HK-2 (cell line): ENCODE data around the gene PLEKHA4.
"Not testable (repeated sequence)": the region's sequence is repeated elsewhere in the genome, so short reads cannot be mapped to it uniquely, and the experiment has no call there.

Experiments
- DNase-seq: peaks from one replicate; pipeline ENCODE4 v3.0.0-alpha.2; 2018; ENCODE audit not compliant: unreplicated experiment

The PLEKHA4 gene, protein sequence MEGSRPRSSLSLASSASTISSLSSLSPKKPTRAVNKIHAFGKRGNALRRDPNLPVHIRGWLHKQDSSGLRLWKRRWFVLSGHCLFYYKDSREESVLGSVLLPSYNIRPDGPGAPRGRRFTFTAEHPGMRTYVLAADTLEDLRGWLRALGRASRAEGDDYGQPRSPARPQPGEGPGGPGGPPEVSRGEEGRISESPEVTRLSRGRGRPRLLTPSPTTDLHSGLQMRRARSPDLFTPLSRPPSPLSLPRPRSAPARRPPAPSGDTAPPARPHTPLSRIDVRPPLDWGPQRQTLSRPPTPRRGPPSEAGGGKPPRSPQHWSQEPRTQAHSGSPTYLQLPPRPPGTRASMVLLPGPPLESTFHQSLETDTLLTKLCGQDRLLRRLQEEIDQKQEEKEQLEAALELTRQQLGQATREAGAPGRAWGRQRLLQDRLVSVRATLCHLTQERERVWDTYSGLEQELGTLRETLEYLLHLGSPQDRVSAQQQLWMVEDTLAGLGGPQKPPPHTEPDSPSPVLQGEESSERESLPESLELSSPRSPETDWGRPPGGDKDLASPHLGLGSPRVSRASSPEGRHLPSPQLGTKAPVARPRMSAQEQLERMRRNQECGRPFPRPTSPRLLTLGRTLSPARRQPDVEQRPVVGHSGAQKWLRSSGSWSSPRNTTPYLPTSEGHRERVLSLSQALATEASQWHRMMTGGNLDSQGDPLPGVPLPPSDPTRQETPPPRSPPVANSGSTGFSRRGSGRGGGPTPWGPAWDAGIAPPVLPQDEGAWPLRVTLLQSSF

DNA sequence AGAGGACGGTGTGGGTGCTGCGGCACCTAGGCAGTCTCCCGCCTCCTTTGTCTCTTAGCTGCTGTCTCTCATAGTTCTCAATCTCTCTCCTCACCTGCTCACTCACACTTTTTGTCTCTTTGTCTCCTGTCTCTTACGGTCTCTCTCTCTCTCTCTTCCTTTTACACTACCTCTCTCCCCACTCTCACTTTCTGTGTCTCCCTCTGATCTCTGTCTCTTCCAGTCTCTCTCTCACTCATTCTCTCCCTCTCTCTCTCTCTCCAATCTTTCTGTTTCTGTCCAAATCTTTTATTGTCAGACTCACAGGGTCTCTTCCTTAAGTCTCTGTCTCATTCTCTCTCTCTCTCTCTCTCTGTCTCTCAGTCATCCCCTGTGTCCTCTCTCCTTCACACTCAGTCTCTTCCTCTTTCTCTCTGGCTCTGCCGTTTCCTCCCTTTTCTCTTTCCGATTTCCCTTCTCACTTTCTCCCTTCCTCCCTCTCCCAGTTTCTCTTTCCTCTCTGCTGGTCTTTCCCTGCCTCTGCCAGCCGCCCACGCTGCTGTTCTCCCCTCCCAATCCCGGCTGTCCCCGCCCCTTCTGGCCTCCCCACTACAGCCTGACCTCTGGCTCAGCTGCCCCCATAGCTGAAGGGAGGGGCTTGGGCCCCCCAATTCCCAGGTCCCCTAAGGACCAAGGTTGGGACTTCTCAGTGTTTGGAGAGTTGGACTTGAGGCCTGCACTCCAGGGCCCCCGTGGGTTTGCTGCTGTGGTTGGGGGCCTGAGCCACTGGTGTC is at the start of gene PLEKHA4:
PLEKHA4 (minus strand) TSS at position 504 of the 773 bp plus-strand sequence. CDS start 997 bp downstream, outside the sequence.
- peak; percentile 49 for DNase-seq

DNA sequence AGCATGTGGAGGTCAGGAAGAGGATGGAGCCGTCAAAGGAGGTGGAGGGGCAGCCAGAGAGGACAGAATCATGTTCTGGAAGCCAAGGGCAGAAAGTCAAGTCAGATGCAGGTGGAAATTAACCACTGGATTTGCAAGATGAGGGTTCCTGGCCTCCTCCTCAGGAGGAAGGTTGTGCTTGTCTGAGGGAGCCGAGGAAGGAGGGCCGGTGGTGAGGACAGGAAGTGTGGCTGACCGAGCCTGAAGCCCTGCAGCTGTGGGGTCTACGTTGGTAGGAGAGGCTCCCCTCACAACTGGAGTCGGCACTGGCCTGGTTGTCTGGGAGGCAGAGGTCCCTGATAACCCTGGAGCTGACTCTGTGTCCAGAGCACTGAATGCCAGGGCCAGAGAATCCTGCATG is 49.7 kb upstream of the PLEKHA4 start:
- no peak for DNase-seq

DNA sequence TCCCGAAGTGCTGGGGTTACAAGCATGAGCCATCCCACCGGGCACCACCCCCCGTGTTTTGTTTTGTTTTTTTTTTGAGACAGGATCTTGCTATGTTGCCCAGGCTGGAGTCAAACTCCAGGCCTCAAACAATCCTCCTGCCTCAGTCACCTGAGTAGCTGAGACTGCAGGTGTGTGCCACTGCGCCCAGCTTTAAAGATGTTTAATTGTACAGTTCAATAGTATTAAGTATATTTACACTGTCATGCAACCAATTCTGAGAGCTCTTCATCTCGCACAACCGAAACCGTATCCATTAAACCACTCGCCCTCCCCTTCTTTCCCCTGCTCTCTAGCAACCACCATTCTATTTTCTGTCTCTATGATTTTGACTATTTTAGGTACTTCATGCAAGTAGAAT is 47.3 kb upstream of the PLEKHA4 start:
- no peak for DNase-seq

DNA sequence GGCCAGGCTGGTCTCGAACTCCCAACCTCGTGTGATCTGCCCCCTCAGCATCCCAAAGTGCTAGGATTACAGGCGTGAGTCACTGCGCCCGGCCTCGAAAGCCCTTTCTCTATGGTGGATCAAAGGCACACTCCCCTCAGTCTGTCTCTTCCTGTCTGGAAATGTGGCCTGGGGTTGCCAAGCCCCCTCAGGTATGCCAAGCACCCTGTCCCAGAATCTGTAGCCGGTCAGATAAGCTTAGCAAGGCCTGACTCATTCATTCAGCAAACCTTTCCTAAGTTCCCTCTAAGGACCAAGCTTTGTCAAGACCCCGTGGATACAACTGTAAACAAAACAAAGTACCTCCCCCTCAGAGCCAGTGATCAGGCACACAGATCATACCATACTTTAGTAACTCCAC is 45.8 kb upstream of the PLEKHA4 start:
- DNase-seq = no peak

DNA sequence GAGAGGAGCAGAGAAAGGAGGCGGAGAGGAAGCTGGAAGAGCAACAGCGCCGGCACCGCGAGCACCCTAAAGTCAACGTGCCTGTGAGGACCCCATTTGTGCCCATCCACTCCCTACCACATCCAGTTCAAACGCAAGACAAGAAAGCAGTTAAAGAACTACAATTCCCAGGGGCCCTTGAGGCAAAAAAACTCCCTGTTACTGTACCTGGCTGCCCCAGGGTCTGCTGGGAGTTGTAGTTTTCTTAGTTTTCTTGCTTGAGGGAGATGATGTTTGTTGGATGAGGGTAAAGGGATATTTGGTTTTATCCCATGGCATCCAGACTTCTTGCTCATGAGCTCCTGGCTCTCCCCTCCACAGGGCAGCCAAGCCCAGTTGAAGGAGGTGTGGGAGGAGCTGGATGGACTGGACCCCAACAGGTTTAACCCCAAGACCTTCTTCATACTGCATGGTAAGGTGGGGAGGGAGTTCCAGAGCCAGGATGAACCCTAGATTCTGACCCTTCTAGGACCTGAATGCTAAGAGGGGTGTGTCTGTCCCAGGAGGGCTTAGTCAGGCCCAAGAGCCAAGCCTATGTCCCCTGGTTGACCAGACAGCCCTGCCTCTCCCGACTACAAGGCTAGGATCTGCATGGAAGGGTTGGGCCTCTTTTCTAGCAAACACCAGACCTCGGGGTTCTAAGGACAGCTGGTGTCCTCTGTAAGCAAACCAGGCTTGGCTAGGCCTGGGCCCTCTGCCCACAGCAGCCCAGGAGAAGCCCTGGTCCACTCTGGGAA is 44.9 kb upstream of the PLEKHA4 start:
- DNase-seq = no peak

DNA sequence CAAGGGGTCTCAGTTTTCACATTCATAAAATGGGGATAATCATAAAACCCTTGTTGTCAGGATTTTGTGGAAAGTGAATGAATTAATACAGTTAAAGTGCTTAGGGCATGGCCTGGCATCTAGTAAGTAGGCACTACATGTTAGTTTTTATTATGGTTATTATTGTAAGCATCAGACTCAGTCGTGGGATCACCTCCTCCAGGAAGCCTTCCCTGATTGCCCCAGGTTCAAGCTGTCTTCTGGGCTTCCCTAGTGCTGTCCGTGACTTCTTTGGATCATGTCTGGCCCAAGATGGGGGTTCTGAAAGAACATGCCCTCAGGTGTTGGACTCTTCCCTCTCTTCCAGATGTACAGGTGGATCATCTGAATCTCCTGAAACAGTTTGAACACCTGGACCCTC is 42.4 kb upstream of the PLEKHA4 start:
- no peak for DNase-seq

DNA sequence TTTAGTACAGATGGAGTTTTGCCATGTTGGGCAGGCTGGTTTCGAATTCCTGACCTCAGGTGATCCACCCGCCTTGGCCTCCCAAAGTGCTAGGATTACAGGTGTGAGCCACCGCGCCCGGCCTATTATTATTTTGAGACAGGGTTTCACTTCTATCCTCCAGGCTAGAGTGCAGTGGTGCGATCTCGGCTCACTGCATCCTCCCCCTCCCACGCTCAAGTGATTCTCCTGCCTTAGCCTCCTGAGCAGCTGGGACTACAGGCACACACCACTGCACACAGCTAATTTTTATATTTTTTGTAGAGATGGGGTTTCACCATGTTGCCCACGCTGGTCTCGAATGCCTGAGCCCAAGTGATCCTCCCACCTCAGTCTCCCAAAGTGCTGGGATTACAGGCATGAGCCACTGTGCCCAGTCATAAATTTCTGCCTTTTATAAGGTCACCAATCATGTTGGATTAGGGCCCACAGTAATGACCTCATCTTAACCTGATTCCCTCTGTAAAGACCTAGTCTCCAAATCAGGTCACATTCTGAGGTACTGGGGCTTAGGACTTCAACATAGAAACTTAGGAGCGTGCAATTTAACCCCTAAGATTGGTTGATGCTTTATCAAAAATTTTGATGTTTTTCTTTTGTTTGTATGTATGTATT is 41.1 kb upstream of the PLEKHA4 start:
- not testable (repeated sequence) for DNase-seq

DNA sequence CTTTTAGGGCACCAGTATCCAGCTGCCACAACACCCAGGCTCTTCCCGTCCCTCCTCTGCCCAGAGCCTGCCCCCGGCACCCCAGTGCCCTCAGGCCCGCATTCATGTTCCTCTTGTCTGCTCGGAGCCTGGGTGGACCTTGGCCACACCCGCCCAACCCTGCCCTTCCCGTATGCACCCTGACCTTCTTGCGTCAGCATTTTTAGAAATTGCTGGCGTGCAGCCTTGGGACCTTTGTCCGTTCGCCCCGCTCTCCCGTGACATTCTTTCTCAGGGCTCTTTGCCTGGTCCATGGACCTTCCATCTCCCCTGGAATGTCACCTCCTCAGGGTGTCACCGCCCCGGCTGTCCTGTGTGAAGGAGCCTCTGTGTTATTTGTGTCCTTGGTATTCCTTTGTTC is 39.3 kb upstream of the PLEKHA4 start:
- DNase-seq = no peak

DNA sequence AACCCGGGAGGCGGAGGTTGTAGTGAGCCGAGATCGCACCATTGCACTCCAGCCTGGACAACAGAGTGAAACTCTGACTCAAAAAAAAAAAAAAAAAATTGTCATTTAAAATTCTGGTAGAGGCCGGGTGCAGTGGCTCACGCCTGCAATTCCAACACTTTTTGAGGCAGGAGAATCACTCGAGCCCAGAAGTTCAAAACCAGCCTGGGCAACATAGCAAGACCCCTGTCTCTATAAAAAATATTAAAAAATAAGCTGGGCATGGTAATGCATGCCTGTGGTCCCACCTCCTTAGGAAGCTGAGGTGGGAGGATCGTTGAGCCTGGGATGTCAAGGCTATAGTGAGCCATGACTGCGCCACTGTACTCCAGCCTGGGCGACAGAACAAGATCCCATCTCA is 37.9 kb upstream of the PLEKHA4 start:
- no peak for DNase-seq

DNA sequence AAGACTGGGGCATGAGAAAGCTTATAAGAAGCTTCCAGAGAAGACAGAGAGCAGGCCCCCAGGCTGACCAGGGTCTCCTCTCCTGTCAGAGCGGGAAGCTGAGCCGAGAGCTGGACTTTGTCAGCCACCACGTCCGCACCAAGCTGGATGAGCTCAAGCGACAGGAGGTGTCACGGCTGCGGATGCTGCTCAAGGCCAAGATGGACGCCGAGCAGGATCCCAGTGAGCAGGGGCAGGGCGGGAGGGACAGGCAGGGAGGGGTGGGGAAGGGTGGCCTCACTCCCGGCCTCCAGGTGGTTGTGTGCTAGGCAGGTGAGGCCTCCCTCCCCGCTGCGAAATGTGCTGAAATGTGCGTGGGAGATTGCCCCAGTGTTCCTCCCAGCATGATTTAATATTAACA is 37.2 kb upstream of the PLEKHA4 start:
- no peak for DNase-seq

DNA sequence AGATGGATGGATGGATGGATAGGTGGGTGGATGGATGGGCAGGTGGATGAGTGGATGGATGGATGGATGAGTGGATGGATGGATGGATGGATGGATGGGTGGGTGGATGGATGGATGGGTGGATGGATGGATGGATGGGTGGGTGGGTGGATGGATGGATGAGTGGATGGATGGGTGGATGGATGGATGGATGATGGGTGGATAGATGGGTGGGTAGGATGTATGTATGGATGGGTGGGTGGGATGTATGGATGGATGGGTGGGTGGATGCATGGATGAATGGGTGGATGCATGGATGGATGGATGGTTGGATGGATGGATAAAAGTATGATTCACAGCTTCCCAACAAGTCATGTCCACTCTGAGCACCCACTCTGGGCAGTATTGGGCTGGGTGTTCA is 35.4 kb upstream of the PLEKHA4 start:
- not testable (repeated sequence) for DNase-seq

DNA sequence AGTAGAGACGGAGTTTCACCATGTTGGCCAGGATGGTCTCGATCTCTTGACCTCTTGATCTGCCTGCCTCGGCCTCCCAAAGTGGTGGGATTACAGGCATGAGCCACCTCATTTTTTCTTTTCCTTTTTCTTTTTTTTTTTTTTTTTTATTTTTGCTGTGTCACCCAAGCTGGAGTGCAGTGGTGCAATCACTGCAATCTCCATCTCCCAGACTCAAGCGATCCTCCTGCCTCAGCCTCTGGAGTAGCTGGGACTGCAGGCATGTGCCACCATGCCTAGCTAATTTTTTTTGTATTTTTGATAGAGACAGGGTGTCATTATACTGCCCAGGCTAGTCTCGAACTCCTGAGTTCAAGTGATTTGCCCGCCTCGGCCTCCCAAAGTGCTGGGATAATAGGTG is 33.9 kb upstream of the PLEKHA4 start:
- DNase-seq = not testable (repeated sequence)

DNA sequence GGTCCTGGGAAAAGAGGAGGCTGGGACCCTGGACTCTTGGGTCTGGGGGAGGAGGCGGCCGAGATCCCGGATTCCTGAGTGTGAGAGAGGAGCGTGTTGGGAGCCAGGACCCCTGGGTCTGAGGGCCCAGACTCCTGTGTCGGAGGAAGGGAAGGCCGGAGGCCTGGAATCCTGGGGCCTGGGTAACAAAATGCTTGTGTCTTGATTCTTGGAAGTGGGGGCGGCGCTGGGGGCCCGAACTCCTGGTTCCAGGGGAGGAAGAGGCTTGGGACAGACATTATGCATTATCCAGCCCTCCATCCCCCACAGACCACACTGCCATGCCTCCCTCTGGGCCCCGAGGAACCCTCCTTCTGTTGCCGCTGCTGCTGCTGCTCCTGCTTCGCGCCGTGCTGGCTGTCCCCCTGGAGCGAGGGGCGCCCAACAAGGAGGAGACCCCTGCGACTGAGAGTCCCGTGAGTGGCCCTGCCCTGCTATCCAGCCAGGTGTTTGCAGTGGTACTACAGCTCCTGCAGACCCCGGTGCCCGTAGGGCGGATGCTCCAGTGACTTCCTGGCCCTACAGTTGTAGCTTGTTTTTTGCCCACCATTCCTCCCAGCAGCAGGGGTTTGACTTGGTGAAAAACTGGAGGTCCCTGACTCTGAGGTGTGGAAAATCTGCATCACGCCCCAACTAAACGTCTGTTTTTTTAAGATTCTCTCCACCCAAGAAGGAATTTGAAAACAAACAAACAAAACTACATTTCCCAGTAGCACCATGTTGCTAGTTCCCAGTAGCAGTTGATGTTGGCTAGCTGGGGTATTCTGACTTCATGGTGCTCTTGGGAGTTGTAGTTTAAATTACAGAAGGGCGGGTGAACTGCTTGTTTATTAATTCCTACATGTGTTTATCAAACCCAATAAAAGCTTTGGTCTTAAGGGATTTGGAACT is 32.3 kb upstream of the PLEKHA4 start:
- DNase-seq = no peak

DNA sequence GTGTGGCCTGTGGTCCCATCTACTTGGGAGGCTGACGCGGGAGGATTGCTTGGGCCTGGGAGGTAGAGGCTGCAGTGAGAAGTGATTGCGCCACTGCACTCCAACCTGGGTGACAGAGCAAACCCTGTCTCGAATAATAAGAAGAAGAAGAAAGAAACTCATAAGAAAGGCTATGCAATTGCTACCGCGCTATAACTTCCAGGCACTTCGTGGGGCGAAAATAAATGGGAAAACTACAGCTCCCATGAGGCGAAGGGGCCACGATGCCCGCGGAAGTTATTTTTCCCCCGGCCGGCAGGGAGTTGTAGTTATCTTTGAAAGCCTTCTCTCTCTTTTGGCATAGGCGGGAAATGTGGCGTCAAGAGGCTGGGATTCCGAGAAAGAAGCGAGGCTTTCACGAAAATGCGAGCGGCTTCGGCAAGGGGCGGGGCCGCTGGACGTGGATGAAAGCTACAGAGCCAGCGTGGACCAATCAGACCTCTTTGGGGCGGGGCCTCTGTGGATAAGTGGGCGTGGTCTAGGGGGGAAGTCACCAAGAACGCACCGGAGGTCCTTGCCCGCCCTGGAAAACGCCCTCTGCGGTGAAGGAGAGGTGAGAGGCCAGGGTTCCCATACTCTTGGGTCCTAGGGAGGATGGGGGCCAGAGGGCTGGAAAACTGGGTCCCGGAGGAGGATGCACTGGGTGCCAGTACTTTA is 31.5 kb upstream of the PLEKHA4 start, which contains the start of gene NUCB1:
NUCB1 (plus strand) TSS at position 532 of the 696 bp plus-strand sequence. CDS start 485 bp downstream, outside the sequence.
- peak; percentile 99 for DNase-seq

DNA sequence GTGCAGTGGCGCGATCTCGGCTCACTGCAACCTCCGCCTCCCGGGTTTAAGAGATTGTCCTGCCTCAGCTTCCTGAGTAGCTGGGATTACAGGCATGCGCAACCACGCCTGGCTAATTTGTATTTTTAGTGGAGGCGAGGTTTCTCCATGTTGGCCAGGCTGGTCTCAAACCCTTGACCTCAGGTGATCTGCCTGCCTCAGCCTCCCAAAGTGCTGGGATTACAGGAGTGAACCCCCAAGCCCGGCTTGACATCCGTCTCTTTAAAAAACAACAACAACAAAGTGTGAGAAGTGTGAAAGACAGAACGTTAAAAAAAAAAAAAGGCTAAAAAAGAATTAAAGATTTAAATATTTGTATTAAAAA is 31.0 kb upstream of the PLEKHA4 start:
- DNase-seq = not testable (repeated sequence)

DNA sequence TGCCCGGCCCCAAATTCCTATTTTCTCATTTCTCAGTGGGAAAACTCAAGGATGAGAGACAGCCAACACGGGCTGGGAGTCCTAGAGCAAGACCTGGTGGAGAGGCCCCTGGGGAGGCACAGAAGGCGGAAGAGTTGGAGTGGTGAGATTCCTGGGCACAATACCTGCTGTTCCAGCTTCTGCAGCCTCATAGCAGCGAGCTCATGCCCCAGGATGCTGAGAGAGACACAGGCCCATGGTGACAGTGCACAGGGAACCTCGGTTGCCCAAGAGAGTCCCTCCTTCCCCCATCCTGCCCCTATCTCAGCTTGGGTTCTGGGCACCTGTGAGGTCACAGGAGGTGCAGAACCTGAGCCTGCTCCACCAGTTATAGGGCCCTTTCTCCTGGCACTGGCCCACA is 28.8 kb upstream of the PLEKHA4 start:
- no peak for DNase-seq

DNA sequence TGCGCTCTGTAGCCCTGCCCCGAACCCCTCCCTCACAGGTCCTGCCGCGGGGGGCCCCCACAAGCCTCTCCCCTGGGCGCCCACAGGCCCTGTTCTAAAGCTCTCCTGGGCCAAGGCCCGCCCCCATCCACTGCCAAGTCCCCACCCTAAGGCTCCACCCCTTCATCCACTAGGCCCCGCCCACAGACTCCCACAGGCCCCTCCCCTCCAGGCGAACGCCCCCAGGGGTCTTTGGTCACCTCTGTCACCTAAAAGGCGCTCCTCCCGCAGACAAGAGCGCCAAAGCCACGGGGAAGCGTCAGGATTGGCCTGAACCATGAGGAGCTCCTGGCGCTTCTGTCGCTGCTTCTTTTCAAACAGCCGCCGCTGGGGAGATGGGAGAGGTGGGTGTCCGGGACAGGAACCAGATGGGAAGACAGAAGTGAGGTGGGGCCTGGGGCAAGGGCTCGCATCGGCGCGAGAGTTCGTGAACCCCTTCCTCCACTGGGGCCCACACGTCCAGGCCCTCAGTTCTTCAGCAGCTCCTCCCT is 27.8 kb upstream of the PLEKHA4 start:
- no peak for DNase-seq

DNA sequence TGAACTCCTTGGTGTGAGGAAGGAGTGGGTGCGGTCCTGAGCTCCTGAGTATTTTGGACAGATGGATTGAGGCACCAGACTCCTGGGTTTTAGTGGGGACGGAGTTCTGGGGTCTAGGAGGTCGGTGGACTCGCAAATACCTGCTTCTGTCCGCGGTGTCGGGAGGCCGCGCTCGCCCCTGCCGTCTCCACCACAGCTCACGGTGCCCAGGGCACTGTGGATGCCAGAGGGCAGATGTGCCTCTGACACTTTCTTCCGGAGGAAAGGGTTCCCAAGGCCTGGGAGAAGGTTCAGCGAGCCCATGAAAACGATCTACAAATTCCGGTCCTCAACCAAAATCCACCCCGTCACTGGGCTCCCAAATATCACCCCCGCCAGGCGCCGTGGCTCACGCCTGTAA is 26.8 kb upstream of the PLEKHA4 start:
- no peak for DNase-seq

DNA sequence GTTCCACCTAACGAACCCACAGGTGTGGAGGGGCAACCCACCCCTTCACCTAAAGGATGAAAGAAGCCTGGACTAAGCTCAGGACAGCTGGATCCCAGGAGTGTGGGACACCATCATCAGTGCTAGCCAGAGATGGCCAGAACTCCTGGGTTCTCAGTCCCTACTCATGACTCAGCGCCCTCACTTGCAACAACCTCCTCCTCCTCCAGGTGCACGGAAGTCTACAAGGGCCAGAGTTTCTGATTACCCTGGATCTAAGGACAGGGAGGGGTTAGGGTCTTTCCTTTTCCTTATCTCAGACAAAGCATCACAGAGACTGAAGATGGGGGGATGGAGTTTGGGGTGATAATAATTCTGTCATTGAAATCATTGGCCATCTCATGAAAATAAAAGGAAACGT is 22.1 kb upstream of the PLEKHA4 start:
- DNase-seq = no peak
